Retina (tissue), 1 donor: ENCODE measurements around the gene PPP2R5E.

ENCODE experiments used
- DNase-seq: peaks from one replicate; pipeline ENCODE4 v3.0.0-alpha.2; 2016

PPP2R5E gene

GRCh38 chr14:63517354-63517753, 25.8 kb downstream of the PPP2R5E start:
- DNase-seq: no peak

GRCh38 chr14:63515240-63515639, 27.9 kb downstream of the PPP2R5E start:
- DNase-seq: no peak

- no peak for DNase-seq
Measured at GRCh38 chr14:63513756-63514155, 29.4 kb downstream of the PPP2R5E start.

- DNase-seq: no peak
Measured at GRCh38 chr14:63512861-63513260, 30.3 kb downstream of the PPP2R5E start.

- DNase-seq: no peak
Measured at GRCh38 chr14:63510538-63510937, 32.6 kb downstream of the PPP2R5E start.

GRCh38 chr14:63508033-63508432, 35.1 kb downstream of the PPP2R5E start:
- peak; percentile 29 for DNase-seq

GRCh38 chr14:63504648-63505047, 38.5 kb downstream of the PPP2R5E start:
- no peak for DNase-seq

- no peak for DNase-seq
Measured at GRCh38 chr14:63501429-63501828, 41.7 kb downstream of the PPP2R5E start.

- no peak for DNase-seq
Measured at GRCh38 chr14:63499701-63500250, 43.4 kb downstream of the PPP2R5E start.

- no peak for DNase-seq
Measured at GRCh38 chr14:63496837-63497400, 46.3 kb downstream of the PPP2R5E start.

- peak; percentile 22 for DNase-seq
Measured at GRCh38 chr14:63493246-63493645, 49.9 kb downstream of the PPP2R5E start.

- DNase-seq: no peak
Measured at GRCh38 chr14:63492391-63492790, 50.8 kb downstream of the PPP2R5E start.

GRCh38 chr14:63487724-63488123, 55.5 kb downstream of the PPP2R5E start:
- no peak for DNase-seq

- no peak for DNase-seq
Measured at GRCh38 chr14:63486738-63487137, 56.4 kb downstream of the PPP2R5E start.

GRCh38 chr14:63483315-63483714, 59.9 kb downstream of the PPP2R5E start:
- DNase-seq: no peak

- DNase-seq: no peak
Measured at GRCh38 chr14:63480599-63480998, 62.6 kb downstream of the PPP2R5E start.

- no peak for DNase-seq
Measured at GRCh38 chr14:63478437-63478852, 64.7 kb downstream of the PPP2R5E start.

- no peak for DNase-seq
Measured at GRCh38 chr14:63478010-63478409, 65.2 kb downstream of the PPP2R5E start.

GRCh38 chr14:63477556-63477955, 65.6 kb downstream of the PPP2R5E start:
- DNase-seq: no peak

GRCh38 chr14:63475761-63476160, 67.4 kb downstream of the PPP2R5E start:
- DNase-seq: no peak

- DNase-seq: no peak
Measured at GRCh38 chr14:63474844-63475243, 68.3 kb downstream of the PPP2R5E start.

GRCh38 chr14:63474111-63474510, 69.1 kb downstream of the PPP2R5E start:
- no peak for DNase-seq

- no peak for DNase-seq
Measured at GRCh38 chr14:63472986-63473788, 70.0 kb downstream of the PPP2R5E start.
